ENCODE measurements around the gene CASK.

CASK gene

DNA sequence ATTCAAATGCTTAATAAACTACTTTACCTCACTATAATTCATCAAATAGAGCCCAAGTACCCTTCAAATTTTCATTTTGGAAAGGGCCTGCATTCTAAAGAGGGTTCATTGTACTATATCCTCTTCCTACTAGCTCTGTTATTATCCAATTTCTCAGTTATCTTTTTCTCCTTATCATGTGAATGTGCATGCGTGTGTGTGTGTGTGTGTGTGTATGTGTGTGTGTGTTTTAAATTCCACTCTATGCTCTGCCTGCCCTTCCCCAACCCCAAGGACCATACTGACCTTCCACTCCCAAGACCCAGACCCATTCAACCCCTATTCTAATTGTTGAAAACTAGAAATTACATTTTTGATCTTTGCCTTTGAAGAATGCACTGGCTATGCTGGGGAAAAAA, 33.3 kb downstream of the CASK start:
- DNase-seq (ENCODE audit: extremely low read depth, low read depth) = no peak
- TF ChIP-seq, protein P1, sequence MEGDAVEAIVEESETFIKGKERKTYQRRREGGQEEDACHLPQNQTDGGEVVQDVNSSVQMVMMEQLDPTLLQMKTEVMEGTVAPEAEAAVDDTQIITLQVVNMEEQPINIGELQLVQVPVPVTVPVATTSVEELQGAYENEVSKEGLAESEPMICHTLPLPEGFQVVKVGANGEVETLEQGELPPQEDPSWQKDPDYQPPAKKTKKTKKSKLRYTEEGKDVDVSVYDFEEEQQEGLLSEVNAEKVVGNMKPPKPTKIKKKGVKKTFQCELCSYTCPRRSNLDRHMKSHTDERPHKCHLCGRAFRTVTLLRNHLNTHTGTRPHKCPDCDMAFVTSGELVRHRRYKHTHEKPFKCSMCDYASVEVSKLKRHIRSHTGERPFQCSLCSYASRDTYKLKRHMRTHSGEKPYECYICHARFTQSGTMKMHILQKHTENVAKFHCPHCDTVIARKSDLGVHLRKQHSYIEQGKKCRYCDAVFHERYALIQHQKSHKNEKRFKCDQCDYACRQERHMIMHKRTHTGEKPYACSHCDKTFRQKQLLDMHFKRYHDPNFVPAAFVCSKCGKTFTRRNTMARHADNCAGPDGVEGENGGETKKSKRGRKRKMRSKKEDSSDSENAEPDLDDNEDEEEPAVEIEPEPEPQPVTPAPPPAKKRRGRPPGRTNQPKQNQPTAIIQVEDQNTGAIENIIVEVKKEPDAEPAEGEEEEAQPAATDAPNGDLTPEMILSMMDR (IDR thresholded peaks at IDR 0.05; ENCODE audit: low read depth, low read length) = no peak

DNA sequence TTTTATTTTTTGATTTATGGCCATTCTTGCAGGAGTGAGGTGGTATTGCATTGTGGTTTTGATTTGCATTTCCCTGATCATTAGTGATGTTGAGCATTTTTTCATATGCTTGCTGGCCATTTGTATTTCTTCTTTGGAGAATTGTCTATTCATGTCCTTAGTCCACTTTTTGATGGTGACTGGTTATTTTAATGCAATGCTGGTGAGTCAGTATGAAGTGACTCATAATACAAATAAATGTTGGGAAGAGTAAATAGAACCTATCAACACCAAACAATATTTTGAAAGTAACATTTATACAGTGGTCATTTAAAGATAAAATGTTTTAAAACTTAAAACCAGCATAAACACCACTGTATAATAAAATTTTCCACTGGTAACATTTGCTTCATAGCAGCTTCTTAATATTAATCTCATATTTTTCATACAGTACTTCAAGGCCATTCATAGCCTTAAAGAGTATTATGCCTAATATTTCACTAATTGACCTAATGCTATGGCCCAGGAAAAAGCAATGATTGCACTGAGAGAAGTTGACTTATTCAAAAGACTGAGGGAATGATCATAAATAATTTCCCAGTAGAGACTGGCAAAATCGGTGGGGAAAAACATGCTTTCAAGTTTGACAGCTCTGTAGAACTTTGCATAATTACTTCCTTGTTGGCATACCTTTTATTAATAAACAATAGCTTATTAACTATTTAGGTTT, 33.9 kb downstream of the CASK start:
- DNase-seq (ENCODE audit: extremely low read depth, low read depth) = no peak

DNA sequence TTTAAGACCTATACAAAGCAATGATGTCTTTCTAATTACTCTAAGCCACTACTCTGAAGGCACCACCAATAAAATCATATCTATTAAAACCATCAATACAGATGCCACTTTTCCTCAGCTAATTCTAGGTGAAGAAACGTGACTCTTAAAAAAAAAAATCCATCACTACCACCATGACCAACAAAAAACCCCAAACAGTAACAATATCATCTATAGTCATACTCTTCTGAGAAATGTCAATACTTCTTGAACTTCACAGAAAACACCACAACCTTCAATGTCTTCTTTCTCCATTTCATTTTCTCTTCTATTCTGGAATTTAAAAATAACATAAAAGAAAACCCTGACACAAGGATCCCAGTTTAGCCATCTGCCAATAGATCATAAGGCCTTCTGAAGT, 35.7 kb downstream of the CASK start:
- DNase-seq (ENCODE audit: extremely low read depth, low read depth) = no peak
- TF ChIP-seq, protein P1 (IDR thresholded peaks at IDR 0.05; ENCODE audit: low read depth, low read length) = no peak

More for the DNA sequence above, 33.9 kb downstream of the CASK start:
- TF ChIP-seq, protein P1 (IDR thresholded peaks at IDR 0.05; ENCODE audit: low read depth, low read length) = no peak

DNA sequence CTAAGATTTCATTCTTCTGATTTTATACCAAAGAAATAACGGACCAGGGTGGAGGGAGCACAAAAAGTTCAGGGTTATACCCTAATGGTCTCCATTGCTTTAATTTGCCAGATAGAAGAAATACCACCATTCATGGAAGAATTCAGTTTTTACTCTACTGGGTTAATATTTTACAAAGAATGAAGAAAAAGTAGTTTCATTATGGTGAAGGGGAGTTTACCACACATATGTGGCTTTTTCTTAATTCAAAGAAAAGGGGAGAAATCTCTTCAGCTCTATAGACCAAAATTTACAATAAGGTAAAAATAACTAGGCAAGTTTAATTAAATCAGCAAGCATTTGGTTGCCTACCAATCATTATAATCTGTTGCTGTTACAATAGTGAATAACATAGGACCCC, 37.6 kb downstream of the CASK start:
- TF ChIP-seq, protein P1 (IDR thresholded peaks at IDR 0.05; ENCODE audit: low read depth, low read length) = no peak
- DNase-seq (ENCODE audit: extremely low read depth, low read depth) = no peak

DNA sequence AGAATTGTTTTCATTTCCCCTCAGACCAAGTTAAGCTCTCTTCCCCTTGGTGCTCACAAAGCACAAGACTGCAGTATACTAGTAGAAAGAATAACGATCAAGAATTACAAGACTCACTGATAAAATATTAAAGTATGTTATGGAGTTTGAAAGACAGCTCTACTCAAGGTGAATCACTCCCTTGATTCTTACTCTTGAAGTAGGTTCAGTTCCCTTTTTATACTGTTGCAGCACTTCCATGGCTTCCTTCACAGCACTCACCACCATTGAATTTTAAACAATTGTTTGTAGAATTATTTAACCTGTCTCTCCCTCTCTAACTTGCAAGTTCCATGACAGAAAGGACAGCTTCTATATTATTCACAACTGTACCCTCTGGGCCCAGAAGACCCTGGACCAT, 42.2 kb downstream of the CASK start:
- TF ChIP-seq, protein P1 (IDR thresholded peaks at IDR 0.05; ENCODE audit: low read depth, low read length) = no peak
- no peak for DNase-seq (ENCODE audit: extremely low read depth, low read depth)

DNA sequence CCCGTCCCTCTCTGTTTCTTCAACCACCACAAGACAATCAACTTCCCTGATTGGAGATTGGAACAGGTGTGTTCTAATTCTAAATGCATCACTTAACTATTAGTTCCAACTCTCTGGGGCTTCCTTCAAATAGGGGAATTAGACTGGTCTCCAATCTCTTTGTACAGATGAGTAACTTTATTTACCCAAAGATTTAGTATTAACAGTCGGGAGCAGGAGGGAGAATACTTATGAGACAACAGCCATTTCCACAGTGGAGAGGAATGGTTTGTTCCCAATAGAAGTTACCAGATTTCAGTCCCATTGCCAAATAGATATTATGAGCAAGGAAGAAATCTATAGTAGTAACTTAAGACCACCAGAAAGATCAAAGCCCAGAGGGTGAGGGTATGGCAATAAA, 46.2 kb downstream of the CASK start:
- no peak for DNase-seq (ENCODE audit: extremely low read depth, low read depth)
- TF ChIP-seq, protein P1 (IDR thresholded peaks at IDR 0.05; ENCODE audit: low read depth, low read length) = no peak

DNA sequence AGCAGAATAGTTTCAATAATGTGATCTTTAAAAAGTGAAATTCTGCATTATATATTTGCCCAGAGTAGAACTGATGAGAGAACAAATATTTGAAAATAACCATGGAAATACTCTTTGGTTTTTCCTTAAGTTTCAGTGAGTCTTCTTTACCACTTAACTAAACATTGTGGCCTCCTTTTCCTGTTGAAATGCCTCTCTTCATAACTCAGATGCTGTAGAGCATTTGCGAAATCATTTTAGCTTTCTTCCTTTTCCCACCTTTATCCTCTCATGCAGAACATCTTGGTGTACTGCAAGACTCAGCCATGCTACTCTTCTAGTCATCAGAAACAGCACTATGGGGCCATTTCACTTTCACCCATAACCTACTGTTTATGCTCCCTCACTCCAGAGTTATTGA, 48.2 kb downstream of the CASK start:
- TF ChIP-seq, protein P1 (IDR thresholded peaks at IDR 0.05; ENCODE audit: low read depth, low read length) = no peak
- no peak for DNase-seq (ENCODE audit: extremely low read depth, low read depth)

Data from AG09319 (cell line).